Measurements from ENCODE around the gene GRK1.

Gene GRK1

GRCh38 chr13:113632706-113633484 is 34.1 kb upstream of the GRK1 start:
- no peak for DNase-seq

- no peak for DNase-seq
Observed at GRCh38 chr13:113633485-113633873, 33.5 kb upstream of the GRK1 start.

- DNase-seq, result no peak
Observed at GRCh38 chr13:113634279-113635047, 32.6 kb upstream of the GRK1 start.

- DNase-seq, result no peak
Observed at GRCh38 chr13:113635048-113635420, 32.0 kb upstream of the GRK1 start.

GRCh38 chr13:113635709-113636108 is 31.3 kb upstream of the GRK1 start:
- DNase-seq, result no peak

- DNase-seq, result no peak
Observed at GRCh38 chr13:113636266-113636963, 30.6 kb upstream of the GRK1 start.

- DNase-seq, result no peak
Observed at GRCh38 chr13:113637262-113638160, 29.5 kb upstream of the GRK1 start.

- no peak for DNase-seq
Observed at GRCh38 chr13:113638173-113638746, 28.8 kb upstream of the GRK1 start.

- DNase-seq, result no peak
Observed at GRCh38 chr13:113638806-113639205, 28.2 kb upstream of the GRK1 start.

GRCh38 chr13:113639616-113640262 is 27.3 kb upstream of the GRK1 start:
- no peak for DNase-seq

GRCh38 chr13:113641426-113641825 is 25.6 kb upstream of the GRK1 start:
- DNase-seq, result no peak

GRCh38 chr13:113642563-113642962 is 24.5 kb upstream of the GRK1 start:
- DNase-seq, result no peak

GRCh38 chr13:113643593-113643992 is 23.4 kb upstream of the GRK1 start:
- no peak for DNase-seq

- no peak for DNase-seq
Observed at GRCh38 chr13:113644800-113645199, 22.2 kb upstream of the GRK1 start.

GRCh38 chr13:113645329-113645728 is 21.7 kb upstream of the GRK1 start:
- DNase-seq, result no peak

GRCh38 chr13:113646376-113646775 is 20.6 kb upstream of the GRK1 start:
- DNase-seq, result no peak

- no peak for DNase-seq
Observed at GRCh38 chr13:113646921-113647340, 20.1 kb upstream of the GRK1 start.

- no peak for DNase-seq
Observed at GRCh38 chr13:113647351-113648215, 19.4 kb upstream of the GRK1 start.

- no peak for DNase-seq
Observed at GRCh38 chr13:113648216-113648610, 18.8 kb upstream of the GRK1 start.

GRCh38 chr13:113649212-113649611 is 17.8 kb upstream of the GRK1 start:
- DNase-seq, result no peak

GRCh38 chr13:113650275-113650674 is 16.7 kb upstream of the GRK1 start:
- DNase-seq, result no peak

Data from effector CD4-positive, alpha-beta T cell (primary cell).